Transverse colon (tissue), 4 donors: ENCODE measurements around the gene DAO. TPM values are rescaled to one million over a fixed set of nuclear protein-coding genes. Genes with fewer than 3 reads are reported as not detected.

Experiments
- DNase-seq: peaks from one replicate; pipeline ENCODE4 v3.0.0-alpha.2; 2019
- H3K27ac ChIP-seq, 4 donors: fragments of 200-600 bp; sonication (generic); 2 replicates each; pipeline ENCODE4 v1.5.1; 2016 to 2018; ENCODE audit warnings: inconsistent platforms in 4 of 4
- H3K27me3 ChIP-seq: fragments of 200-600 bp; sonication (generic); 2 replicates; pipeline ENCODE4 v1.5.1; 2017; ENCODE audit warnings: inconsistent platforms
- H3K36me3 ChIP-seq, 4 donors: fragments of 200-600 bp; sonication (generic); 2 replicates each; pipeline ENCODE4 v1.5.1; 2017 to 2019; ENCODE audit warnings: inconsistent platforms in 4 of 4
- H3K4me1 ChIP-seq, 4 donors: fragments of 200-600 bp; sonication (generic); 2 replicates each; pipeline ENCODE4 v1.5.1; 2017 to 2020; ENCODE audit warnings: inconsistent platforms in 4 of 4
- H3K4me3 ChIP-seq, 4 donors: fragments of 200-600 bp; sonication (generic); 1 replicate in 1 of 4; 2 replicates in 3 of 4; pipeline versions ENCODE4 v1.5.1 to v1.6.1; 2017 to 2019; ENCODE audit warnings: inconsistent platforms in 4 of 4
- H3K9me3 ChIP-seq, 2 donors: fragments of 200-600 bp; sonication (generic); 2 replicates each; pipeline ENCODE4 v1.5.1; 2017 to 2019; ENCODE audit warnings: inconsistent platforms in 2 of 2
- CTCF ChIP-seq, 5 experiments: fragments of 200-600 bp in 3 of 5; fragments of 450-650 bp in 2 of 5; sonication (generic) in 3 of 5; IDR thresholded peaks; 1 replicate in 2 of 5; 2 replicates in 3 of 5; pipeline ENCODE4 v1.5.1; 2016 to 2017; ENCODE audit warnings: antibody characterized with exemption in 5 of 5, inconsistent platforms in 3 of 5, mild to moderate bottlenecking in 2 of 5, moderate library complexity in 1 of 5
- EP300 ChIP-seq: sonication (generic); formaldehyde crosslinking; IDR thresholded peaks from one replicate; pipeline ENCODE4 v1.6.1; 2017; ENCODE audit warnings: antibody characterized with exemption, low read depth
- POLR2A ChIP-seq: fragments of 450-650 bp; IDR thresholded peaks from one replicate; pipeline ENCODE4 v1.6.1; 2016; ENCODE audit warnings: antibody characterized with exemption, mild to moderate bottlenecking, moderate library complexity
- POLR2AphosphoS5 ChIP-seq, 3 donors: sonication (generic); formaldehyde crosslinking; IDR thresholded peaks; one replicate each; pipeline ENCODE4 v1.6.1; 2016; ENCODE audit warnings: antibody characterized with exemption in 3 of 3
- WGBS, 2 donors: methylation state at CpG; one replicate each; pipeline ENCODE4 v1.1.5; 2018; ENCODE audit warnings: low coverage in 1 of 2; 5-methylcytosine and 5-hydroxymethylcytosine counted together
- in situ Hi-C, 4 donors: fragments of 200-750 bp; cut with MboI; loops; one replicate each; pipeline versions ENCODE4 v1.15.0 to v1.15.1; 2017; ENCODE audit warnings: low sequenced_read_pairs in 3 of 4, low pct_ligation_motif_present in 1 of 4, low pct_unique_long_range_greater_than_20kb in 1 of 4
- intact Hi-C: fragments of 100-400 bp; cut with DNase I; formaldehyde crosslinking; loops from one replicate; pipeline ENCODE4 v1.15.1; 2023; ENCODE audit warnings: low total_unique reads
- total RNA-seq, 4 donors: library from RNA; depleted of rRNA; stranded (reverse); fragments of >200 nt; gene quantifications; one replicate each; pipeline ENCODE4 v1.1.0, GENCODE V29; 2016

DAO gene
- total RNA-seq, 4 donors from 2014 or later = 3.7 to 7.1 (median 4.4) TPM; not detected in 1

GRCh38 chr12:108918960-108919642 lies 39.2 kb downstream of the DAO start:
- Histone ChIP-seq H3K36me3 (no peaks in the 10 kb centered on the region), H3K27ac (no peak overlapping the region), H3K9me3 (no peaks in the 10 kb centered on the region), H3K27me3 (no peaks in the 10 kb centered on the region), H3K4me3 (no peak overlapping the region), H3K4me1 (no peaks in the 10 kb centered on the region)
- no peak for DNase-seq
- in situ Hi-C loops = no loop called here
- whole genome bisulfite sequencing, 2 donors = 80 to 98% methylated on average over 2 to 3 of the region's 3 CpGs
- TF ChIP-seq POLR2A (no peak), EP300 (no peak), CTCF (IDR thresholded peaks at IDR 0.05) (no peak), POLR2AphosphoS5 (IDR thresholded peaks at IDR 0.05) (no peak)
- intact Hi-C loops = no loop called here

DNA sequence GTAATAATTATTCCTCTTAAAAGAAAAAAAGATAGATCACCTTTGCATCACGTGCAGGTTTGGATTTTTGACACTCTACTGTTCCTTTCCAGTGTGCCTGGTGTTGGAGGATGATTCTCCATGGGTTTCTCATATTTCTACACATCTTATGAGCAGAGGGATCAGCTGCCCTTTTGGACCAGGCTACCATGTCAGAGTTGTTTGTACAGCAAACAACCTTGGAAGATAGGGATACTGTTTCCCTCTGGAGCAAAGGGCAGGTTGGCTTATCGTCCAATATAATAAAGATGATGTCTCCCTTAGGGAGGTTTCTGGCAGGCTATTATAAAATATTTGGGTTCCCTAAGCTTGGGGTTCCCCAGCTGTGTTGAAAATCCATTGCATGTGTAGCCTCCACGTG lies 42.1 kb downstream of the DAO start:
- H3K27me3 ChIP-seq = no peaks in the 10 kb centered on the region
- H3K36me3 ChIP-seq = no peaks in the 10 kb centered on the region
- H3K4me3 ChIP-seq = no peak overlapping the region
- WGBS, 2 donors = 50 to 87% methylated on average over 1 to 3 of the region's 3 CpGs
- no peaks in the 10 kb centered on the region for H3K9me3 ChIP-seq
- intact Hi-C loops = no loop called here
- no peak overlapping the region for H3K27ac ChIP-seq
- H3K4me1 ChIP-seq = no peaks in the 10 kb centered on the region
- TF ChIP-seq EP300 (no peak), POLR2A (no peak), POLR2AphosphoS5 (IDR thresholded peaks at IDR 0.05) (no peak), CTCF (IDR thresholded peaks at IDR 0.05) (no peak)
- in situ Hi-C loops = no loop called here
- DNase-seq = no peak

- Histone ChIP-seq H3K27ac (no peak overlapping the region), H3K27me3 (no peaks in the 10 kb centered on the region), H3K4me3 (no peak overlapping the region), H3K9me3 (no peaks in the 10 kb centered on the region), H3K36me3 (no peaks in the 10 kb centered on the region), H3K4me1 (no peaks in the 10 kb centered on the region)
- TF ChIP-seq EP300 (no peak), POLR2A (no peak), CTCF (IDR thresholded peaks at IDR 0.05) (no peak), POLR2AphosphoS5 (IDR thresholded peaks at IDR 0.05) (no peak)
- WGBS, 2 donors = 86 to 94% methylated on average over 1 to 3 of the region's 3 CpGs
- no peak for DNase-seq
- in situ Hi-C loops (no loop called here), intact Hi-C loops (no loop called here)
Measured at GRCh38 chr12:108922918-108923317, 43.0 kb downstream of the DAO start.

DNA sequence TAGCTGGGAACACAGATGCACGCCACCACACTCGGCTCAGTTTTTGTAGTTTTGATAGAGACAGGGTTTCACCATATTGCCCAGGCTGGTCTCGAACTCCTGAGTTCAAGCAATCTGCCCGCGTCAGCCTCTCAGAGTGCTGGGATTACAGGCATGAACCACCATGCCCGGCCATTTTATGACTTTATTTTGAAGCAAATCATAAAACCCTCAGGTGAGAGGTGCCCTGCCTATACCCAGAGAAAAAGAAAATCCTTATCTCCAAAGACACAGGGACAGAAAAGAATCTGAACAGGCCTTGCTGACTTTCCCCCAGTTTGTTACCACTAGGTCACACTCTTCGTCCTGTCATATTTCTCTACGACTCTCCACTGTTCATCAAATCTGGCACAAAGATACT lies 48.8 kb downstream of the DAO start:
- in situ Hi-C loops = no loop called here
- H3K9me3 ChIP-seq = no peaks in the 10 kb centered on the region
- no peaks in the 10 kb centered on the region for H3K27me3 ChIP-seq
- 68 to 69% methylated on average over 5 to 8 of the region's 8 CpGs for WGBS, 2 donors
- peaks cover 0 to 25% (median 15%) of the 10 kb centered on the region in 4 donors for H3K4me1 ChIP-seq
- DNase-seq = no peak
- H3K36me3 ChIP-seq = no peaks in the 10 kb centered on the region
- TF ChIP-seq CTCF (IDR thresholded peaks at IDR 0.05) (no peak), POLR2A (no peak), POLR2AphosphoS5 (IDR thresholded peaks at IDR 0.05) (no peak), EP300 (no peak)
- H3K27ac ChIP-seq = peak overlapping the region; percentile 70 to 83 (median 78)
- H3K4me3 ChIP-seq = no peak overlapping the region
- intact Hi-C loops = no loop called here
